Measurements from ENCODE around the gene FAH. TPM values are rescaled to one million over a fixed set of nuclear protein-coding genes. Genes with fewer than 3 reads are reported as not detected.

Gene FAH
- total RNA-seq, 4 donors from 2014 or later: 7.9 to 26.0 (median 10.1) TPM

DNA sequence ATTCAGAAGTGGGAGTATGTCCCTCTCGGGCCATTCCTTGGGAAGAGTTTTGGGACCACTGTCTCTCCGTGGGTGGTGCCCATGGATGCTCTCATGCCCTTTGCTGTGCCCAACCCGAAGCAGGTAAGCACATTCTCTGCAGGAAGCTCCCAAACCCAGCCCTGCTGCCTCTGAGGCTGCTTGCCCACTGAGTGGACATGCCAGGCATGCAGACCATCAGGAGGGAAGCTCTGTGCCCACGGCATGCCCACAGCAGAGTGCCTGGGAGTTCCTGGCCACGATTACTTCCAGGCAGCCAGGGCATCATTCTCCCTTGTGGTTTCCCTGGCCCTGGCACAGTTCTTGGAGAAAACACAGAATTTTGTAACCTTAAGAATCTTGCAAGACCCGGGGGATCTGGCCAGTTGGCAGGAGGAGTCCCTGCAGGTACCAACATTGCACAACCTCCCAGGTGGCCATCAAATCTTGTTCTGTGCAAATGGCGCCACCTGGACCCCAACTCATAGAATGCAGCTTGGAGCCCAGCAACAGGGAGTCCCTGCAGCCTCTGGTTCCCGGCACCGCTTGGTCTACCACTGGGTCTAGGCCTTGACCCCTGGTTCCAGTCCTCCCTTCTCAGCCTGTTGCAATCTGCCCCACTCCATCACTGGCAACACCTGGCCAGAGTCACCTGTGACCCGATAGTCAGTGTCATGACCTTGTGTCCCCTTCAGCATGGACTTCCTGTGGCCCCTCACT, 20.4 kb downstream of the FAH start:
- peak; percentile 46 for ATAC-seq
- WGBS, 2 donors (ENCODE audit: low coverage in 1 of 2): 71% methylated on average over 4 of the region's 10 CpGs; no CpG with 5 or more reads in 1 of the 2 donors
- H3K27ac ChIP-seq: peak overlapping the region in 1 of 4 donors; percentile 71

DNA sequence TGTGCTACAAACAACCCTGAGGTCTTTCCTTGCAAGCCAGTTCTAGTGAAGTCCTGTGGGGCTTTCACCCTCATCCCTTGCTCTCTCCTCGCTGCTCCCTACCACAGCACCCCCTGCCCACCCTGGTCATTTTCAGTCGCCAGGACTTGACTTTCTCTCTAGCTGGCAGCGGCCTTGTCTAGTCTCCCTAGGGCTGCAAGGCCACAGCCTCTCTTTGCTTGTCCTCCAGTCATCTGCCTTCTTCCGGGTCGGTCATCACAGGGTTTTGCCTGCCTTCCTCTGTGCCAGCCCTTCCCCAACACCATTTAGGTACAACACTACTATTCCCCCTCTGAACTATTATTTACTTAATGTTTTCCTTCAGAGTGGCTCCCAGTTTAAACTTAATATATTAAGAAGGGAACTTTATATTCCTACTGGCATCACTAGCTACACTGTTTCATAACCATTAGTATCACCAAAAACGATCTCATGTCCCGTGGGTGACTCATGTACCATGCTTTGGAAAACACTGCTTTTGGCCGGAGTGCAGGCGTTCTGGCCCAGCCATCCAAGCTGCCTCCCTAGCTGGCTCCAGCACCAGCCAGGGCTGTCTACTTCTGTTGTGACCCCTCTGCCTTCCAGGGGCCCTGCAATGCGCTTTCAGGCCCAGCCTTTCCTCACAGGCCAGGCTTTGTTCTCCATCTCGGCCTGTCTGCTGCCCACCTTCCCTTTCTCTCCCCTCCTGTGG, 21.4 kb downstream of the FAH start:
- Histone ChIP-seq H3K4me3 (no peak overlapping the region), H3K27ac (peak overlapping the region in 3 of 4 donors; percentile 30 to 71 (median 59)), H3K27me3 (no peaks in the 10 kb centered on the region), H3K36me3 (peaks cover 0 to 74% of the 10 kb centered on the region in 2 donors), H3K4me1 (peaks cover 0 to 22% (median 0%) of the 10 kb centered on the region in 3 donors), H3K9me3 (no peaks in the 10 kb centered on the region)
- WGBS, 2 donors (ENCODE audit: low coverage in 1 of 2): 63 to 88% methylated on average over 5 to 11 of the region's 11 CpGs
- TF ChIP-seq POLR2A (IDR thresholded peaks at IDR 0.05) (no peak), EP300 (IDR thresholded peaks at IDR 0.05) (no peak), POLR2AphosphoS5 (IDR thresholded peaks at IDR 0.05) (peak; percentile 83)
- TF ChIP-seq, protein P1, sequence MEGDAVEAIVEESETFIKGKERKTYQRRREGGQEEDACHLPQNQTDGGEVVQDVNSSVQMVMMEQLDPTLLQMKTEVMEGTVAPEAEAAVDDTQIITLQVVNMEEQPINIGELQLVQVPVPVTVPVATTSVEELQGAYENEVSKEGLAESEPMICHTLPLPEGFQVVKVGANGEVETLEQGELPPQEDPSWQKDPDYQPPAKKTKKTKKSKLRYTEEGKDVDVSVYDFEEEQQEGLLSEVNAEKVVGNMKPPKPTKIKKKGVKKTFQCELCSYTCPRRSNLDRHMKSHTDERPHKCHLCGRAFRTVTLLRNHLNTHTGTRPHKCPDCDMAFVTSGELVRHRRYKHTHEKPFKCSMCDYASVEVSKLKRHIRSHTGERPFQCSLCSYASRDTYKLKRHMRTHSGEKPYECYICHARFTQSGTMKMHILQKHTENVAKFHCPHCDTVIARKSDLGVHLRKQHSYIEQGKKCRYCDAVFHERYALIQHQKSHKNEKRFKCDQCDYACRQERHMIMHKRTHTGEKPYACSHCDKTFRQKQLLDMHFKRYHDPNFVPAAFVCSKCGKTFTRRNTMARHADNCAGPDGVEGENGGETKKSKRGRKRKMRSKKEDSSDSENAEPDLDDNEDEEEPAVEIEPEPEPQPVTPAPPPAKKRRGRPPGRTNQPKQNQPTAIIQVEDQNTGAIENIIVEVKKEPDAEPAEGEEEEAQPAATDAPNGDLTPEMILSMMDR (IDR thresholded peaks at IDR 0.05): no peak
- peak; percentile 49 for ATAC-seq

More for the DNA sequence above, 20.4 kb downstream of the FAH start:
- Histone ChIP-seq H3K9me3 (no peaks in the 10 kb centered on the region), H3K36me3 (peaks cover 0 to 74% of the 10 kb centered on the region in 2 donors), H3K4me3 (no peak overlapping the region), H3K27me3 (no peaks in the 10 kb centered on the region), H3K4me1 (peaks cover 0 to 17% (median 0%) of the 10 kb centered on the region in 3 donors)
- no peak for TF ChIP-seq POLR2A (IDR thresholded peaks at IDR 0.05)
- no peak for TF ChIP-seq POLR2AphosphoS5 (IDR thresholded peaks at IDR 0.05)
- TF ChIP-seq, protein P1 (IDR thresholded peaks at IDR 0.05): peak in 3 of 4 experiments; percentile 58 to 74 (median 66)
- no peak for TF ChIP-seq EP300 (IDR thresholded peaks at IDR 0.05)

DNA sequence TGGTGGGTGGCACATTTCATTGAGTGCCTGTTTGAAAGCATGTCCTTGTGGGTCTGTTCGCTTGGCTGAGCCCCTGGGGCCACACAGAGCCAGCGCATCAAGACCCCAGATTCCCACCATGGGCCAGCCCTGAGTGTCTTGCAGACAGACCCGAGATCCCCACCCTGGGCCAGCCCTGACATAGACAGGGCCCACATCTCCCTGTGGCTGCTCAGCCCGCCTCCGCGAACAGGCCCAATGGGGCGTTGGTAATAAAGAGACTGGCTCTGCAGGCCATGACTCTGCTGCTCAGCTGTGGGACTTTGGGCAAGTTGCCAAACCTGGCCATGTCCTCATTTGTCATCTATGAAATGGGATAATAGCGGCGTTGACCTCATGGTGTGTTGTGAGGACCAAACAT, 22.6 kb downstream of the FAH start:
- Histone ChIP-seq H3K4me1 (peaks cover 0 to 30% (median 0%) of the 10 kb centered on the region in 3 donors), H3K36me3 (peaks cover 0 to 76% of the 10 kb centered on the region in 2 donors), H3K27ac (no peak overlapping the region), H3K27me3 (no peaks in the 10 kb centered on the region), H3K4me3 (no peak overlapping the region), H3K9me3 (no peaks in the 10 kb centered on the region)
- no peak for ATAC-seq
- WGBS, 2 donors (ENCODE audit: low coverage in 1 of 2): 100% methylated on average over 2 of the region's 9 CpGs; no CpG with 5 or more reads in 1 of the 2 donors
- TF ChIP-seq, protein P1 (IDR thresholded peaks at IDR 0.05): no peak
- TF ChIP-seq EP300 (IDR thresholded peaks at IDR 0.05): no peak
- TF ChIP-seq POLR2AphosphoS5 (IDR thresholded peaks at IDR 0.05): no peak
- TF ChIP-seq POLR2A (IDR thresholded peaks at IDR 0.05): no peak

DNA sequence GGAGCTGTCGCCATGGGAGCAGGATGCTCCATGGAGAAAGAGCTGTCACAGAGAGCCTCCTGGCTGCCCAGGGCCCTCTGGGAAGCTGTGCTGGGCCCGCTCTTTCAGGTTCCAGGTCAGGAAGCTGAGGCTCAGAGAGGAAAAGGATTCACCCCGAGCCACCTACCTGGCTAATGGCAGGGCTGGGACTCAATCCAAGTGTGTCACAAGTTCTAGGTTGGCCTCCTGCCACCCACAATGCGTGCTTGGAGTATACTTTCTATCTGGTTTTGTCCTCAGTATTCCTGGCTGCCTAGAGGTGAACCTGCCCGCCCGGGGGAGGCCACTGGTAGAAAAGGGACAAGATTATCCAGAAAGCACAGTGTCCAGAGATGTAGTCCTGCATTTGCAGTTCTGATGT, 23.6 kb downstream of the FAH start:
- no peak for TF ChIP-seq POLR2A (IDR thresholded peaks at IDR 0.05)
- TF ChIP-seq, protein P1 (IDR thresholded peaks at IDR 0.05): no peak
- TF ChIP-seq POLR2AphosphoS5 (IDR thresholded peaks at IDR 0.05): no peak
- TF ChIP-seq EP300 (IDR thresholded peaks at IDR 0.05): no peak
- no peak overlapping the region for H3K27ac ChIP-seq

More for the DNA sequence above, 23.6 kb downstream of the FAH start:
- Histone ChIP-seq H3K27me3 (no peaks in the 10 kb centered on the region), H3K4me3 (no peak overlapping the region), H3K4me1 (peaks cover 0 to 30% (median 0%) of the 10 kb centered on the region in 3 donors), H3K36me3 (peaks cover 0 to 79% of the 10 kb centered on the region in 2 donors), H3K9me3 (no peaks in the 10 kb centered on the region)
- no peak for ATAC-seq
- no CpG with 5 or more reads among the region's 6 CpGs for WGBS, 2 donors (ENCODE audit: low coverage in 1 of 2)
